HG03159 (cell line): ENCODE results near the gene ALOX5.
"Not testable (repeated sequence)": the region's sequence is repeated elsewhere in the genome, so short reads cannot be mapped to it uniquely, and the experiment has no call there.

ENCODE experiments used
- ATAC-seq: cut with Tn5 transposase; IDR thresholded peaks from one replicate; pipeline ENCODE4 v1.9.1; 2021; ENCODE audit warnings: mild to moderate bottlenecking, moderate library complexity; ENCODE audit not compliant: unreplicated experiment

Gene ALOX5

GRCh38 chr10:45373003-45373575, 927 bp upstream of the ALOX5 start:
- peak; percentile 24 for ATAC-seq

DNA sequence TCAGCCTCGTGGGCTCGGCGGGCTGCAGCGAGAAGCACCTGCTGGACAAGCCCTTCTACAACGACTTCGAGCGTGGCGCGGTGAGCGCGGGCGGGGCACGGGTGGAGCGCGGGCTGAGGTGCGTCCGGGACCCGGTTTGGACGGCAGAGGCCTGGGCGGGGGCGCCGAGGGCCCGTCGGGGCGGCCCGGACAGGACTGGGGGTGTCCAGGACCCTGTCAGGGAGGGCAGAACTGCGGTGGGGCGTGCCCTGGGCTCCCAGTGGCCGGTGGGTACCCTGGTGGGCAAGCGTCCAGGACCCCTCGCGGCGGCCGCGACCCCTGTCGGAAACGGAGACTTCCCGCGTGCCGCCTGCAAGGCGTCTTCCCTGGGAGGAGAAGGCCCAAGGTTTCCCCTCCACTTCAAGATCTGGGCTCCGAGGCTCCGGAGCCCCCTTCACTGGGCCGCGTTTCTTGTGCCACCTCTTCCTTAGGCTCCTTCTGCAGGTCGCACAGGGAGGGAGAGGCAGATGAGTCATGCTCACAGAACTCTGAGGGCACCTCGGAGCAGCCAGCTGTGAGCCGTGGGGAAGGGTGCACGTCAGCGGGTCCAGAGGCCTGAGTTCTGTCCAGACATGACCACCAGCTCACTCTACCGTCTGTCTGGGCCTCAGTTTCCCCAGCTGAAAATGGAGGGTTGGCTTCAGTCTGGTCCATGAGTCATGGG, 485 bp downstream of the ALOX5 start:
- peak; percentile 29 for ATAC-seq

DNA sequence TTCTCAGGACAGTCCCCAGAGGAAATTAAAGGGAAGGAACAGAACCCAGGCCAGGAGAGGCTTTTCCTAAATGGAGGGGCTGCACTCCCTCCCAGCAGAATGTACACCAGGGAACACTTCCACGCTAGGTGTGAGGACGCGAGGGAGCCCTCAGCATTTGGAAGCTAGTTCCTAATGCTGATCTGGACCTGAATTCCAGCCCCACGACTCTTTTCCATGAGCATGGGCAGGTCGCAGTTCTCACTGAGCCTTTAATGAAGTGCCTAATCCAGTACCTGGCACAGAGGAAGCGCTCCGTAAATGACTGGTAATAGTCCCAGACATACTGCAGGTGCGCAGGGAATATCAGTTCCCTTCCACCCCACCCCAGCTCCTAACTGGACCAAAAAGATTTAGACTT, 1.1 kb downstream of the ALOX5 start:
- ATAC-seq = no peak

DNA sequence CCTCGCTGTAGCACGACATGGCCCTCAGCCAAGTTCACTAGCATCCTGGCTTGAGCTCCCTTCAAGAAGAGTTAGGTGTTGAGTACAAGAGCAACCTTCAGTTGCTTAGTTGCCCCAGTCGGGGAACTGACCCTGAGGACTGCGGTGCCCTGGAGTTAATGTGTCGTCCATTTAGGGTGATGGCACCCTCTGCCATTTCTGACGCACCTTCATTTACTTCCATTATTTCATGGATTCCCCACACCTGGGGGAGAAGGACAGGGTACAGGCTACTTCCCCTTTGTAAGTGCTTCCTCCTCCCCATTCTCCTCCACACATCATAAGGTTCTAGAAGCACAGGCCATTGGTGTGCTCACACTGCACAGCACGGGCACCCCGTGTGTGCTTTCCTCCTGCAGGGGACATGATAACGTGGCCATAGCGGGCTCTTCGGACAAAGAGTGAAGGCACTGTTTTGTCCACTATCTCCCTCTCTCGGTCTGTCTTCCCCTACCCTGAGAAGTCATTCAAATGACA, 1.8 kb downstream of the ALOX5 start:
- no peak for ATAC-seq

DNA sequence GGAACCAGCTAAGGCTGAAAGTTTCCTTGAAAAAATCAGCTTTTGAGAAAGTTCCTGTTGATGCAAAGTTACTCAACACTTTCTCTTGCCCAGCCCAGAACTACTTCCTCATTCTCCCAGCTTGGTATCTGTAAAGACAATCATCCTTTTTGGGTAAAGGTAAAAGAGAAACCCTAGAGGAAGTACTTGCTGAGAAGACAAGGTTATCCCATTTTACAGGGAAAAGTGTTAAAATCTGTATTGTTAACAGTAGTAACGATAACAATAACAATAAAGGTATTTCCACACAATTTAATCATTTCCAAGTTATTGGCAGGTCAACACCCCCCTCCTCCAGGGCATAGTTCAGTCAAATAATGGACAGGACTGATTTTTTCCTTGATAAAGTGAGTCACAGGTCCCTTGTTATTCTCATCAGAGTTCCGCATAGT, 2.4 kb downstream of the ALOX5 start:
- ATAC-seq = no peak

DNA sequence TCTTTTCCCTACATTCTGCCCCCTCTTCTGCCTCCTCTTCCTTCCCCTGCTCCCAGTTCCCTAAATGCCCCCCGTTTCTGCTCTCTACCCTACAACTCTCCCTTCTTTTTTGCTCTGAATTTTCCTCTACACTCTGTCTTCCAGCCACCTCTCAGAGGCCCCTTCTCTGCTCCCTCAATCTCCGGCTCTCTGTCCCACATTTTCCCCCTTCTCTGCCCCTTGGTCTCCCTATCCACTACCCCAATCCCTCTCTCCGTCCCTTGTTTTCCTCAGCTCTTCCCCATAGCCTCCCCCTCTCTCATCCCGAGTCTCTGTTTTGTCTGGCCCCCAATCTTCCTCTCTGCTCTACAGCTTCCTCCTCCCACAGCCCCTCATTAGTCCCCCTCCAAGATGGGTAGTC, 3.3 kb downstream of the ALOX5 start:
- ATAC-seq = no peak

DNA sequence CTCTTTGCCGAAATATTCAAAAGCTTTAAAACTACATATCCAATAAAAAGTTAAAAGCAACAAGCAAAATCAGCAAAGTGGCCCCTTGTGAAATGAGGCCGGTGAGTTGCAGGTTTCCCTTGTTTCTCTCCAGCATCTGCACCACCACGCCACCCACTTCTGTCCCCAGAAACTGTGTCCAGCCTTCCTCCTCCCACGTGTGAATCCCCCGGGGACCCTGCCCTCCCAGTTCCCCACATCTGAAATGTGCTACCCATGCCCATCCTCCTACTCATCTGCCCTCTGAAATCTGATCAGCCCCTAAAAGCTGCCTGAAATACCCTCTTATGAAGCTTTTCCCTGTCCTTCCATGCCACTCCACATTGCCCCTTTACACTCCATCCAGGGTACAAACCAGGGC, 3.8 kb downstream of the ALOX5 start:
- ATAC-seq = no peak

DNA sequence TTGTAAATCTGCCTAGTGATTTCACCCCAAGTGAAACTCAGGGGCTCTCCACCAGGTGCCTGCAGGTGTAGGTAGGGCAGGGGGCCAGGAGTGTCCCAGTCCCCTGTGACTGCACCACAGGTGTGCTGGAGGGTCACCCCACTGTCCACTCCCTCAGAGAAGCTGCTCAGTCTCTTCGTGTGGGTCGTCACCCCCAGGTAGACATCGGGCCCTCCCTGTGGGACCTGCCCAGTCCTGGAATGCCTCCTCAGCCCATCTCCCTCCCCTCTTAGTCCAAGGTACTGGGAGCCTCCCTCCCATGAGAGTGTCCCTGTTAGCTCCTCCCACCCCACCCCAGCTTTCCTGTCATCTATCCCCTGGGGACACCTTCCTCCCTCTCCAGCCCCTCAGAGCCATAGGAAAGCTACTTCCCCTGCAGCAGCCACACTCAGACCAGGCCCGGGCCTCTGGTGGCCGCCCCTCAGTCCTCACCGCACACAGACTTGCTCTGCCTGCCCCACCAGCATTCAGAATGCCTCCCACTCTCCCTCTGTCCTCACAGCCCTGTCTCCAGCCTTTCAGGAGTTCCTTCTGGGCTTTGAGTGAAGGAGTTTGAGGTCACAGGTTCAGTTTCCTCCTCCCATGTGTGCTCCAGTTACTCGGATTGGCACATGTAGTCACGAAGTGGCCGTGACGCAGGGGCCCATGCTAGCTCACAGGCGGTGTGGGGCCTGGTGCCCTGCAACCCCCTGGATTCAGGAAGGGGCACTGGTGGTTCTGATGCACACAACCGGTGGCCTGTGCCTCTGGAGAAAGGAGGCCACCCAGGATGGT, 5.1 kb downstream of the ALOX5 start:
- ATAC-seq = no peak

- ATAC-seq = no peak
Observed at GRCh38 chr10:45379891-45380540, 6.0 kb downstream of the ALOX5 start.

- ATAC-seq = no peak
Observed at GRCh38 chr10:45380903-45381620, 7.0 kb downstream of the ALOX5 start.

DNA sequence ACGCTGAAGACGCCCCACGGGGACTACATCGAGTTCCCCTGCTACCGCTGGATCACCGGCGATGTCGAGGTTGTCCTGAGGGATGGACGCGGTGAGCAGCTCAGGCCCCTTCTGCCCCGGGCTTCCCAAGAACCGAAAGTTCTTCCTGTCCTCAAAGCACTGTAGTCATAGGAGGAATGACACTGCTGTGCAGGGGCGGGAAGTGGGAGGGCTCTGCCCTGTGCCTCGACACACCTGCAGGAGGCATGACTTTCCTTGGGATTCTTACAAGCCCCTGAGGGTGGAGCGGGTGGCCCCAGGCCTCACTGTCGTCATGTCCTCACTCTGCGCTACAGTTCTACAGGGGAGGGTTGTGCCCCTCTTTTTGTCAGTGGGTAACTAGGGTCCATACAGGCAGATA, 8.6 kb downstream of the ALOX5 start:
- no peak for ATAC-seq

DNA sequence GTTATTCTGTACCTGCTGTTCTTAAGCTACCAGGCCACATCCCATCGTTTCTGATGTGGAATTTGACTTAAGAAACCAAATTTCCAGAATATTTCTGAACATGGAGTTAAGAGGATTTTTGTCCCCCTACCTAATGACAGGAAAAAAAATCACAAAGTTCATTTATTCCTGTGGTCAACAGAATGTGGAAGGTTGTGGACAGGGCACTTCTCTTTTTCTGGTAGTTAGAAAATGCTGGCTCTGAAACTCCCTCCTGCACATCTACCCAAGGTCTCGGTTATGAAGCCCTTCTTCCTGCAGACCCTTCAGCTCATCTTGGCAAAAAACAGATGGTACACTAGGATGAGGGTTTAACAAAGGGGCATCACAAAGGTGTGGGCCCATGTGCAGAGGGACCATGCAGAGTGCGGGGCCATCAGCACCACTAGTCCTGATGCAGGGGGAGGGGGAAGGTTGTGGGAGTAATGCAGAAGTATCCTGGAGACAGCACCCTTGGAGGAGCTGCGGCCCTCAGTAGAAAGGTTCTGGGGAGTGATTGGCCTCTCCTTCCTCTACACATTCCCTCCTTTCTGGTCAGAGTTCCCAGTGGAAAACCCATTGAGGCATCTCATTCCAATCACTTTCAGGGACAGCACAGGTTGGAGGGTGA, 9.8 kb downstream of the ALOX5 start:
- ATAC-seq = no peak

DNA sequence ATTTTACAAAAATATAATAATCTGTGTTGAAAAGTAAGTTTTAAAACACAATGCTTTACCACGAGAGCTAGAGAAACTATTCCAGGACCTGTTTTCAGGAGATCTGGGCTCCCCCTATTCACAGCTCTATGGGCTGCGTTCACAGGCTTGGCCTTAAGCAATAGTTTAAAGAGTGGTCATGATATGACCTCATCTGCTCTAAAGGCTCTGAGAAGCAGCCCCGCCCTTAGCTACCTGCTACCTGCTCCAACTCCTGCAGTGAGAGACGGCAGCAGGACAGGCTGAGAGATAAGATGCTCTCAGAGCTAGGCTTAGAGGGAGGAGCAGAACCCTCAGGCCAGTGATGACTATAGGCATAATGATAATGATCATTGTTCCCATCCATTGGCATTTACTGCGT, 12.6 kb downstream of the ALOX5 start:
- ATAC-seq = no peak

GRCh38 chr10:45387096-45387893, 13.3 kb downstream of the ALOX5 start:
- no peak for ATAC-seq

- ATAC-seq = not testable (repeated sequence)
Observed at GRCh38 chr10:45389671-45390070, 15.7 kb downstream of the ALOX5 start.

GRCh38 chr10:45391636-45392035, 17.6 kb downstream of the ALOX5 start:
- ATAC-seq = not testable (repeated sequence)

DNA sequence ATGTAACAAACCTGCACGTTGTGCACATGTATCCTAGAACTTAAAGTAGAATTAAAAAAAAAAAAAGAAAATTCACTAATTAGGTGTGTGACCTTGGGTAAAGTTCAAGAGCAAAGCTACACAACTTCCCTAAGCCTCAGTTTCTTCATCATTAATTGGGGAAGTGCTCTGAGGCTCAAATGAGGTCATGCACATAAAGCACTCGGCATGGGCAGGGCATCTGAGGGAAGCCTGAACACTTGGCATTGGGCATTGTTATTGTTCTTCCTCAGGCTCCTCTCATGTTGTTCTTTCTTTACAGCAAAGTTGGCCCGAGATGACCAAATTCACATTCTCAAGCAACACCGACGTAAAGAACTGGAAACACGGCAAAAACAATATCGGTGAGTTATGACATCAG, 21.5 kb downstream of the ALOX5 start:
- ATAC-seq = no peak

DNA sequence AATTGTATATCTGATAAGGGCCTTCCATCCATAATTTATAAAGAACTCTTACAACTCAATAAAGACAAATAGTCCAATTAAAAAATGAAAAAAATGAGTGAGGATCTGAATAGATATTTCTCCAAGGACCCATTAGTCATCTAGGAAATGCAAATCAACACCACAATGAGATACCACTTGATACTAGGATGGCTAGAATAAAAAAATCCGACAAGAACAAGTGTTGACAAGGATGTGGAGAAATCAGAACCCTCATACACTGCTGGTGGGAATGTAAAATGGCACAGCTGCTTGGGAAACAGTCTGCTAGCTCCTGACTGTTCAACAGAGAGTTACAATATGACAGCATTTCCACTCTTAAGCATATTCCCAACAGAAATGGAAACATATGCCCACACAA, 24.6 kb downstream of the ALOX5 start:
- no peak for ATAC-seq

GRCh38 chr10:45399113-45399512, 25.1 kb downstream of the ALOX5 start:
- no peak for ATAC-seq
